ENCODE data around the gene SLC35E3. TPM values are rescaled to one million over a fixed set of nuclear protein-coding genes. Genes with fewer than 3 reads are reported as not detected.

The SLC35E3 gene
- polyA plus RNA-seq, 3 donors from 2014 or later, result 5.2 to 13.5 (median 12.9) TPM

DNA sequence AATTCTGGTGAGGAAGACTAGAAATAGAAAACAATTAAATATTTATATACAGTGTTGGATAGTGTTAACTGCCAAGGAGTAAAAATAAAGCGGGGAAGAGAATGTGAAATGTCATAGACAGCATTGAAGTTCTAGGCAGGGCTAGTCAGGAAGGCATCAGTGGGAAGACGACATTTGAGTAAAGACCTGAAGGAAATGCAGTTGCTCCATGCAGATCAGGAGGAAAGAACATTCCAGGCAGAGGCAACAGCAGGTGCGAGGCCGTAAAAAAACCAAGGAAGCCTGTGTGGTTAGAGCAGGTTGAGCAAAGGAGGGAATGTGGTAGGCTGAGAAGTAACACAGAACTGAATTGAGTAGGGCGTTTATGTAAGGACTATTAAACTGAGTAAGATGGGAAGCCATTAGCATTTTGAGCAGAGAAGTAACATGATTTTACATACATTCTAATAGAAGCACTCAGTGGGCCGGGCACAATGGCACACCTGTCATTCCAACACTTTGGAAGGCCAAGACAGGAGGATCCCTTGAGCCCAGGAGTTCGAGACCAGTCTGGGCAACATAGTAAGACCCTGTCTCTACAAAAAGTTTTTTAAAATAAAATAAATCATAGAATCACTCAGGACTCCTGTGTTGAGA lies 14.9 kb downstream of the SLC35E3 start:
- DNase-seq, result no peak
- peaks cover 0 to 2% of the 10 kb centered on the region in 2 donors for H3K4me1 Mint-ChIP-seq
- peak overlapping the region in 1 of 6 donors; percentile 17 for H3K27ac Mint-ChIP-seq
- no peaks in the 10 kb centered on the region for H3K27me3 Mint-ChIP-seq (ENCODE audit: low read depth in 3 of 3)
- H3K9me3 Mint-ChIP-seq, result no peaks in the 10 kb centered on the region
- no peak overlapping the region for H3K4me3 Mint-ChIP-seq
- peaks cover 20 to 44% (median 22%) of the 10 kb centered on the region in 3 donors for H3K36me3 Mint-ChIP-seq

- peaks cover 15 to 39% (median 22%) of the 10 kb centered on the region in 3 donors for H3K36me3 Mint-ChIP-seq
- H3K27ac Mint-ChIP-seq, result peak overlapping the region in 3 of 6 donors; percentile 2 to 15 (median 10)
- no peak overlapping the region for H3K4me3 Mint-ChIP-seq
- no peak for DNase-seq
- no peaks in the 10 kb centered on the region for H3K27me3 Mint-ChIP-seq (ENCODE audit: low read depth in 3 of 3)
- no peaks in the 10 kb centered on the region for H3K9me3 Mint-ChIP-seq
- peaks cover 0 to 2% of the 10 kb centered on the region in 2 donors for H3K4me1 Mint-ChIP-seq
Measured at GRCh38 chr12:68761442-68761812, 15.5 kb downstream of the SLC35E3 start.

DNA sequence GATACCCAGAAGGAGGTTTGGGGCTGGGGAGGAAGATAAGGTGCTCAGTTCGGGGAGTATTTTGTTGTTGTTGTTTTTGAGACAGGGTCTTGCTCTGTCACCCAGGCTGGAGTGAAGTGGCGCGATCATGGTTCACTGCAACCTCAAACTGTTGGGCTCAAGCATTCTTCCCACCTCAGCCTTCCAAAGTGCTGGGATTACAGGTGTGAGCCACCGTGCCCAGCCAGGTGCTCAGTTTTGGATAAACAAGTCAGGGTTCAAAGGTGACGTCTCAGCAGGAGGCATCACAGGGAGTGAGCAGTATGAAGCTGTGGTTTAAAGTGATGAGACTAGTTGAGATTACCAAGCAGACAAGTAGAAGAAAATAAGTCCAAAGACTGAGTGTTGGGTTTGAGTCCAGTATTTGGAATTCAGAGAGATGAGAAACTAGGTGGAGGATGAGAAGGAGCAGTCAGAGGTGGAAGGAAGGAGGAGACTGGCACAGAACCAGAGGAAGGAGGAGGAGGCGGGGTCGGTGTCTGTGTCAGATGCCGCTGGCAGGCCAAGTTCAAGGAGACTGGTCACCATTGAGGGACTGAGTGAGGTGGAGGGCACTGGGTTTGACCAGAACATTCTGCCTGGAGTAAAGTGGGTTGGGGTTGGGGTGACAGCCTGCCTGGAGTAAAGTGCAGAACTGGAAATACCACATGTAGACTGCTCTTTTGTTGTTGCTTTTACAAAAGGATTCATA lies 16.1 kb downstream of the SLC35E3 start:
- no peak overlapping the region for H3K4me3 Mint-ChIP-seq
- peak overlapping the region in 3 of 6 donors; percentile 2 to 10 (median 8) for H3K27ac Mint-ChIP-seq
- peaks cover 0 to 2% of the 10 kb centered on the region in 2 donors for H3K4me1 Mint-ChIP-seq

GRCh38 chr12:68762691-68763090 lies 16.7 kb downstream of the SLC35E3 start:
- Mint-ChIP-seq H3K9me3 (no peaks in the 10 kb centered on the region), H3K36me3 (peaks cover 18 to 41% (median 26%) of the 10 kb centered on the region in 3 donors), H3K4me1 (peaks cover 0 to 2% of the 10 kb centered on the region in 2 donors), H3K27ac (no peak overlapping the region), H3K27me3 (ENCODE audit: low read depth in 3 of 3) (no peaks in the 10 kb centered on the region), H3K4me3 (no peak overlapping the region)
- DNase-seq, result no peak

More for the DNA sequence above, 16.1 kb downstream of the SLC35E3 start:
- DNase-seq, result no peak
- Mint-ChIP-seq H3K27me3 (ENCODE audit: low read depth in 3 of 3) (no peaks in the 10 kb centered on the region), H3K9me3 (no peaks in the 10 kb centered on the region), H3K36me3 (peaks cover 18 to 41% (median 26%) of the 10 kb centered on the region in 3 donors)

- Mint-ChIP-seq H3K4me1 (peaks cover 0 to 2% of the 10 kb centered on the region in 2 donors), H3K9me3 (no peaks in the 10 kb centered on the region)
Measured at GRCh38 chr12:68765696-68766095, 19.7 kb downstream of the SLC35E3 start.

DNA sequence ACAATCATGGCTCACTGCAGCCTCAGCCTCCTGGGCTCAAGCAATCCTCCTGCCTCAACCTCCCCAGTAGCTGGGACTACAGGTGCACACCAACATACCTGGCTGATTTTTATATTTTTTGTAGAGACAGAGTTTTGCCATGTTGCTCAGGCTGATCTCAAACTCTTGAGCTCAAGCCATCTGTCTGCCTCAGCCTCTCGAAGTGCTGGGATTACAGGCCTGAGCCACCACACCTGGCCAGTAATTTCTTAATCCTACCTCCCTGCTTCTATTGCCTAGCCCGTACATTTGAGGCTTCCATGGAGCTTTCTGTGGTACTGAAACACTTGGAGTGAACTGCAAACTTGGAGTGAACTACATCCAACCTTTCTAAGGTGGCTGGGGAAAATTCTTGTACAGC lies 20.7 kb downstream of the SLC35E3 start:
- Mint-ChIP-seq H3K27ac (no peak overlapping the region), H3K27me3 (ENCODE audit: low read depth in 3 of 3) (no peaks in the 10 kb centered on the region), H3K9me3 (no peaks in the 10 kb centered on the region), H3K4me1 (peaks cover 2 to 4% of the 10 kb centered on the region in 2 donors), H3K36me3 (peaks cover 15 to 27% (median 27%) of the 10 kb centered on the region in 3 donors), H3K4me3 (no peak overlapping the region)
- no peak for DNase-seq

More at GRCh38 chr12:68765696-68766095, 19.7 kb downstream of the SLC35E3 start:
- H3K27ac Mint-ChIP-seq, result no peak overlapping the region
- no peak for DNase-seq
- H3K27me3 Mint-ChIP-seq (ENCODE audit: low read depth in 3 of 3), result no peaks in the 10 kb centered on the region
- peaks cover 21 to 33% (median 33%) of the 10 kb centered on the region in 3 donors for H3K36me3 Mint-ChIP-seq
- H3K4me3 Mint-ChIP-seq, result no peak overlapping the region

DNA sequence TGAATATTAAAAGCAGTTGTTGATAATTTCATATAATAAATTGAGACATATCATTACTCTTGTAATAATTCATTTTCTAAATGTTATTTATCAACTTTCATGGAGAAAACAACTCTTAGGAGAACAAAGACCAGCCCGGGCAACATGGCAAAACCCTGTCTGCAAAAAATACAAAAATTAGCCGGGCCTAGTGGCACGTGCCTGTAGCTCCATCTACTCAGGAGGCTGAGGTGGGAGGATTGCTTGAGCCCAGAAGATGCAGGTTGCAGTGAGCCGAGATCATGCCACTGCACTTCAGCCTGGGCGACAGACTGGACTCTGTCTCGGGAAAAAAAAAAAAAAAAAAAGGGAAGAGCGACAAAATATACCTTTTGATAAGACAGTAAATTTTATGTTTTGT lies 21.2 kb downstream of the SLC35E3 start:
- peaks cover 10 to 26% (median 22%) of the 10 kb centered on the region in 3 donors for H3K36me3 Mint-ChIP-seq
- H3K4me3 Mint-ChIP-seq, result no peak overlapping the region
- no peaks in the 10 kb centered on the region for H3K27me3 Mint-ChIP-seq (ENCODE audit: low read depth in 3 of 3)
- H3K9me3 Mint-ChIP-seq, result no peaks in the 10 kb centered on the region
- no peak overlapping the region for H3K27ac Mint-ChIP-seq
- DNase-seq, result no peak
- H3K4me1 Mint-ChIP-seq, result peaks cover under 1 to 5% of the 10 kb centered on the region in 2 donors

DNA sequence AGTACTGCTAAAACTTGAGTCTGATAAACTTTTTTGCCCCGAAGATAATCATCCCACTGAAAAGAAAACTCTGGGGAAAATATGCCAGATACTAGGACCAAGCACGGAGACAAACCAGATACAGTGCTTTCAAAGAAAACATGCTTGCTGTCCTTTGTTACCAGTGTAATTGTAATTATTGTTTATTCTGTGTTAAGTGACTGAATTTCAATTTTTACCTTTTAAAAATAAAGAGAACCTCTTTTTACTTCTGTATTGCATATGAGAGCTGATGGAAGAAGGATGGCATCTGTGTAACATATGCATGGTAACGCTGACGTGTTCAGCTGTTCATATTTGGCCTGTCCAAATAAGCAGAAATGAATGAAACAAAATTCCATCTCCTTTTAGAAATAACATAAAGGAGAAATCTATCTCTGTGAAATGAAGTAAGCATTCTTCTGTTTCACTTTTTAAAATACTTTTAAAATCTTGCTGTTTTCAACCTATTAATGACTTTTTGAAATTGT lies 22.5 kb downstream of the SLC35E3 start:
- no peak for DNase-seq
- no peaks in the 10 kb centered on the region for H3K27me3 Mint-ChIP-seq (ENCODE audit: low read depth in 3 of 3)
- H3K9me3 Mint-ChIP-seq, result no peaks in the 10 kb centered on the region
- peaks cover 8 to 26% (median 14%) of the 10 kb centered on the region in 3 donors for H3K36me3 Mint-ChIP-seq
- no peak overlapping the region for H3K4me3 Mint-ChIP-seq
- H3K4me1 Mint-ChIP-seq, result peaks cover 9 to 18% of the 10 kb centered on the region in 2 donors
- peak overlapping the region in 1 of 6 donors; percentile 21 for H3K27ac Mint-ChIP-seq

- Mint-ChIP-seq H3K27ac (no peak overlapping the region), H3K9me3 (no peaks in the 10 kb centered on the region), H3K4me1 (peaks cover 9 to 21% of the 10 kb centered on the region in 2 donors), H3K27me3 (ENCODE audit: low read depth in 3 of 3) (peaks cover 0 to 2% (median 0%) of the 10 kb centered on the region in 3 donors), H3K4me3 (no peak overlapping the region), H3K36me3 (peaks cover 7 to 17% (median 8%) of the 10 kb centered on the region in 3 donors)
- DNase-seq, result no peak
Measured at GRCh38 chr12:68769941-68770340, 24.0 kb downstream of the SLC35E3 start.

- H3K27me3 Mint-ChIP-seq (ENCODE audit: low read depth in 3 of 3), result peaks cover 0 to 2% (median 0%) of the 10 kb centered on the region in 3 donors
- no peak for DNase-seq
- peaks cover 7 to 17% (median 8%) of the 10 kb centered on the region in 3 donors for H3K36me3 Mint-ChIP-seq
- H3K4me1 Mint-ChIP-seq, result peaks cover 9 to 21% of the 10 kb centered on the region in 2 donors
- peak overlapping the region in 1 of 6 donors; percentile 74 for H3K27ac Mint-ChIP-seq
- no peaks in the 10 kb centered on the region for H3K9me3 Mint-ChIP-seq
- H3K4me3 Mint-ChIP-seq, result no peak overlapping the region
Measured at GRCh38 chr12:68771223-68771925, 25.4 kb downstream of the SLC35E3 start.

DNA sequence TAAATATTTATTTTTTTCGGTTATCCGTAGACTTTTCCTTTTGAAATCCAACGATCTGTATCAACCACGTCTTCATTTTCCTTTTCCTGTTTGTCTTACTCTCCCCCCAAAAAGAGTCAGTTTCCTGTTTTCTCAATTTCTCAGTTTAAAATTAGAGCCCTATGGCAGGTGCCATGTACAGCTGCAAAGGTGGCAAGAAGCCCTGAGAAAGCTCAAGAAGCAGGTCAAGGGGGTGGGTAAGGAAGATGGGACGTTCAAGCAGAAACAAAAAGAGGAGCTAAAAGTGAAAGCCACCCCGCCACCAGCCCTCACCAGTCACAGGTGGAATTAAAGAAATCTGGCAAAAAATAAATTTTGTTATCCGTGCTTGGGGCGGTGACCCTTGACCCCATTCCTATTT lies 26.7 kb downstream of the SLC35E3 start:
- H3K27me3 Mint-ChIP-seq (ENCODE audit: low read depth in 3 of 3), result peaks cover 0 to 2% (median 0%) of the 10 kb centered on the region in 3 donors
- H3K4me1 Mint-ChIP-seq, result peaks cover 9 to 21% of the 10 kb centered on the region in 2 donors
- DNase-seq, result no peak
- H3K9me3 Mint-ChIP-seq, result no peaks in the 10 kb centered on the region
- peak overlapping the region in 2 of 5 donors; percentile 25 to 46 for H3K4me3 Mint-ChIP-seq
- peaks cover 4 to 16% (median 4%) of the 10 kb centered on the region in 3 donors for H3K36me3 Mint-ChIP-seq
- H3K27ac Mint-ChIP-seq, result peak overlapping the region in 5 of 6 donors; percentile 13 to 82 (median 49)

DNA sequence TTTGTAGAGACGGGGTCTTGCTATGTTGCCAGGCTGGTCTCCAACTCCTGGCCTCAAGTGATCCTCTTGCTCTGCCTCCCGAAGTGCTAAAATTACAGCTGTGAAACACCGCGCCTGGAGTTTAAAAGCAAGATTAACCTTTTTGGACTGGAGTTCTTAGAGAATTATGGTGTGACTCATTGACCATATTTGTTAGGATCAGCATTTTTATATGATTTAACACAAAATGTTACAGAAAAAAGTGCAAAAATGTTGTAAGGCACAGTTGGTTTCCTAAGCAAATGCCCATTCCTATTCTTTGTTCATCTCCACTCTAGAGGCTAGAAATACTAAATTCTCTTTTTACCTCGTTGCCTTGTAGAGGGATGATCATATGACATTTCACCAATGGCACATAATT lies 27.6 kb downstream of the SLC35E3 start:
- no peak overlapping the region for H3K4me3 Mint-ChIP-seq
- peaks cover 0 to 17% (median 0%) of the 10 kb centered on the region in 3 donors for H3K36me3 Mint-ChIP-seq
- H3K4me1 Mint-ChIP-seq, result peaks cover 9 to 21% of the 10 kb centered on the region in 2 donors
- no peak overlapping the region for H3K27ac Mint-ChIP-seq
- no peak for DNase-seq
- no peaks in the 10 kb centered on the region for H3K9me3 Mint-ChIP-seq
- H3K27me3 Mint-ChIP-seq (ENCODE audit: low read depth in 3 of 3), result peaks cover 0 to 2% (median 0%) of the 10 kb centered on the region in 3 donors

- peaks cover 9 to 21% of the 10 kb centered on the region in 2 donors for H3K4me1 Mint-ChIP-seq
- H3K27ac Mint-ChIP-seq, result no peak overlapping the region
- no peak for DNase-seq
- peaks cover 0 to 2% (median 0%) of the 10 kb centered on the region in 3 donors for H3K27me3 Mint-ChIP-seq (ENCODE audit: low read depth in 3 of 3)
- peaks cover 0 to 10% (median 0%) of the 10 kb centered on the region in 3 donors for H3K36me3 Mint-ChIP-seq
- H3K9me3 Mint-ChIP-seq, result no peaks in the 10 kb centered on the region
- H3K4me3 Mint-ChIP-seq, result no peak overlapping the region
Measured at GRCh38 chr12:68775121-68775630, 29.2 kb downstream of the SLC35E3 start.

Measured in immature natural killer cell (primary cell).